Activated T-cell treated with anti-CD3 and anti-CD28 coated beads, Interleukin-2, amount 50 U/mL, for 72 hours (primary cell): Measurements from ENCODE around the gene COTL1. TPM values are rescaled to one million over a fixed set of nuclear protein-coding genes. Genes with fewer than 3 reads are reported as not detected.
"Not testable (repeated sequence)": the region's sequence is repeated elsewhere in the genome, so short reads cannot be mapped to it uniquely, and the experiment has no call there.

ENCODE experiments used
- ATAC-seq, 2 donors: fragments of 150-1000 bp; cut with Tn5 transposase; replicated peaks in 1 of 2; 2 replicates each; pipeline ENCODE4 v1.10.0; 2021; ENCODE audit warnings: moderate library complexity in 2 of 2, mild to moderate bottlenecking in 1 of 2
- DNase-seq, 2 donors: peaks; one replicate each; pipeline ENCODE4 v3.0.0; 2021 to 2022; ENCODE audit warnings: mixed read lengths in 1 of 2
- H3K27ac Mint-ChIP-seq: one replicate; pipeline ENCODE4 v1.8.0; 2022; ENCODE audit warnings: mild to moderate bottlenecking, moderate library complexity, mixed read lengths
- H3K27me3 Mint-ChIP-seq: one replicate; pipeline ENCODE4 v1.8.0; 2022; ENCODE audit warnings: low read depth, mixed read lengths
- H3K36me3 Mint-ChIP-seq, 2 donors: one replicate each; pipeline ENCODE4 v1.8.0; 2022; ENCODE audit warnings: mixed read lengths in 2 of 2, mild to moderate bottlenecking in 1 of 2; ENCODE audit not compliant: insufficient read depth in 2 of 2
- H3K4me1 Mint-ChIP-seq: one replicate; pipeline ENCODE4 v1.8.0; 2022; ENCODE audit warnings: low read depth, mixed read lengths
- H3K4me3 Mint-ChIP-seq, 2 donors: one replicate each; pipeline ENCODE4 v1.8.0; 2022; ENCODE audit warnings: mild to moderate bottlenecking in 2 of 2, mixed read lengths in 2 of 2, moderate library complexity in 2 of 2
- H3K9me3 Mint-ChIP-seq, 2 donors: one replicate each; pipeline ENCODE4 v1.8.0; 2022; ENCODE audit warnings: mixed read lengths in 2 of 2
- total RNA-seq, 2 donors: library from RNA; stranded (reverse); gene quantifications; one replicate each; pipeline ENCODE4 v1.2.3, GENCODE V29; 2022

Gene COTL1
- total RNA-seq, 2 donors from 2014 or later = 353 to 529 TPM

DNA sequence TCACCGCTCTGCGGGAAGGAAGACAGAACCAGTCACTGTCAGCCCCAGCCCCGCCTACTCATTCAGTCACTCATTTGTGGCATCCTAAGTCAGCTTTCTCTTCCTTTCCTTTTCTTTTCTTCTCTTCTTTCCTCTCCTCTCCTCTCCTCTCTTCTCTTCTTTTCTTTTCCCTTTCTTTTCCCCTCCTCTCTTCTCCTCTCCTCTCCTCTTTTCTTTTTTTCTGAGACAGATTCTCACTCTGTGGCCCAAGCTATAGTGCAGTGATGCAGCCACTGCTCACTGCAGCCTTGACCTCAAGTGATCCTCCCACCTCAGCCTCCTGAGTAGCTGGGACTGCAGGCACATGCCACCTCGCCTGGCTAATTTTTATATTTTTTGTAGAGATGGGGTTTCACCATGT is 19.8 kb upstream of the COTL1 start:
- no peak for DNase-seq
- Mint-ChIP-seq H3K36me3 (peaks cover 3 to 11% of the 10 kb centered on the region in 2 donors), H3K4me3 (no peak overlapping the region), H3K27me3 (no peaks in the 10 kb centered on the region), H3K9me3 (peaks cover 3 to 7% of the 10 kb centered on the region in 2 donors), H3K27ac (no peak overlapping the region), H3K4me1 (peaks cover 46% of the 10 kb centered on the region)
- no peak for ATAC-seq

DNA sequence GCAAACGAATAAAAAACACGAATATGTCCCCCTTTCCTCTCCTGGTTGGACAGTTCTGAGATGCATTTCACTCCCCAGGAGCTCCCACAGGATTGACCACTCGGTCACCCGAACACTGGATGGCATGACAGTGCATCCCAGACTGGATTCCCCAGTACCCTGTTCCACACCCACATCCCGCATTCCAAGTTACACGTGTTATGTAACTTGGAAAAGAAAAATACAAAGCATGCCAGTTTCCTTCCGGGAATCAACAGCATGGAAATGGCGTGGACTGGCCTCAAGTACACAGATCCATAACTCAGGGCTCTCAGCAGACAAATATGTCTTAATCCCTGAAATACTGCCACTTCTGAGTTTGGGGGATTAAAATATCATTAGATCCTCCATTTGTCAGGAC is 17.8 kb upstream of the COTL1 start:
- Mint-ChIP-seq H3K9me3 (peaks cover 3 to 7% of the 10 kb centered on the region in 2 donors), H3K27ac (no peak overlapping the region), H3K4me3 (no peak overlapping the region), H3K4me1 (peaks cover 42% of the 10 kb centered on the region), H3K36me3 (peaks cover 3 to 11% of the 10 kb centered on the region in 2 donors), H3K27me3 (no peaks in the 10 kb centered on the region)
- ATAC-seq = no peak
- DNase-seq = no peak

DNA sequence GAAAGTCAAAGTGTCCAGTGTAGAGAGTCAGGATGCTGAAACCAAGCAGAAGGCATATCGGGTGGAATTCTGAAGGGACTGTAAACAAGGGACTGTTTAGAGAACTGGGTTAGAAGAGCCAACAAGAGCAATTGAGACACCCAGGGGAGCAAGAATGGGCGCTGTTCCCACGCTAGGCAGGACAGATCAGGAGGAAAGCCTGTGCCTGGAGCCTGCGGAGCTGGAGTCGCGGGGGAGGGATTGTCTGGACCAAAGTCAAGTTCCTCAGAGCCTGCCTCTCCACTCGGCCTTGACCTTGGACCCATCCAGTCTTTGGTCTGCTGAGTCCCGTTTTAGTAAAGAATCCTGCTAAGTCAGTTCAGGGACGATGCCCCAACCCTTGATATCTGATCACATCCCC is 15.7 kb upstream of the COTL1 start:
- no peaks in the 10 kb centered on the region for H3K9me3 Mint-ChIP-seq
- no peak overlapping the region for H3K4me3 Mint-ChIP-seq
- no peak for DNase-seq
- no peak overlapping the region for H3K27ac Mint-ChIP-seq
- peaks cover 34% of the 10 kb centered on the region for H3K4me1 Mint-ChIP-seq
- peaks cover 0 to 2% of the 10 kb centered on the region in 2 donors for H3K36me3 Mint-ChIP-seq
- no peak for ATAC-seq
- H3K27me3 Mint-ChIP-seq = no peaks in the 10 kb centered on the region

- H3K9me3 Mint-ChIP-seq, H3K27ac Mint-ChIP-seq, H3K27me3 Mint-ChIP-seq, ATAC-seq, DNase-seq, H3K4me3 Mint-ChIP-seq, H3K36me3 Mint-ChIP-seq: not testable (repeated sequence)
- peaks cover 27% of the 10 kb centered on the region for H3K4me1 Mint-ChIP-seq
Measured at GRCh38 chr16:84632862-84633261, 15.0 kb upstream of the COTL1 start.

DNA sequence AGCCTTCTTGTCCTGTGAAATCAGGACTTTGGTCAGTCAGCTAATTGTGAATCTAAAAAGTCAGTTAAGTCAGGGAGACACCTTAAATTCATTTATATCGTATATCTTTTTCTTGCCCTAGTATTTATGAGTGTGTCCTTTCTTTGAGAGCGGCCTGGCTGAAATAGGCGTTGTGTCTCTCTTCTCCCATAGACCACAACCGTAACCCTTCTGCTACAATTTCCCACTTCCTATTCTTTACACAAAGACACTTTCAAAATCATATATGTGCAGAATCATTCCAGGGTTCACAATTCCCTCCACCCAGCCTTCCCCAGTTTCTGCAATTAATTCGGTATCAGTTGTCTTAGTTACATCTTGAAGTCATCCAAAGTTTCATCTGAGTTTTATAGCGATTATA is 14.0 kb upstream of the COTL1 start:
- Mint-ChIP-seq H3K36me3 (no peaks in the 10 kb centered on the region), H3K4me1 (peaks cover 22% of the 10 kb centered on the region), H3K4me3 (no peak overlapping the region), H3K27ac (no peak overlapping the region), H3K9me3 (no peaks in the 10 kb centered on the region), H3K27me3 (no peaks in the 10 kb centered on the region)
- no peak for DNase-seq
- no peak for ATAC-seq

GRCh38 chr16:84631153-84631466 is 13.2 kb upstream of the COTL1 start:
- Mint-ChIP-seq H3K4me3 (peak overlapping the region; percentile 56 to 73), H3K27me3 (no peaks in the 10 kb centered on the region), H3K4me1 (peaks cover 22% of the 10 kb centered on the region), H3K36me3 (no peaks in the 10 kb centered on the region), H3K9me3 (no peaks in the 10 kb centered on the region), H3K27ac (peak overlapping the region; percentile 95)
- peak in 1 of 2 donors; percentile 34 for ATAC-seq
- no peak for DNase-seq

DNA sequence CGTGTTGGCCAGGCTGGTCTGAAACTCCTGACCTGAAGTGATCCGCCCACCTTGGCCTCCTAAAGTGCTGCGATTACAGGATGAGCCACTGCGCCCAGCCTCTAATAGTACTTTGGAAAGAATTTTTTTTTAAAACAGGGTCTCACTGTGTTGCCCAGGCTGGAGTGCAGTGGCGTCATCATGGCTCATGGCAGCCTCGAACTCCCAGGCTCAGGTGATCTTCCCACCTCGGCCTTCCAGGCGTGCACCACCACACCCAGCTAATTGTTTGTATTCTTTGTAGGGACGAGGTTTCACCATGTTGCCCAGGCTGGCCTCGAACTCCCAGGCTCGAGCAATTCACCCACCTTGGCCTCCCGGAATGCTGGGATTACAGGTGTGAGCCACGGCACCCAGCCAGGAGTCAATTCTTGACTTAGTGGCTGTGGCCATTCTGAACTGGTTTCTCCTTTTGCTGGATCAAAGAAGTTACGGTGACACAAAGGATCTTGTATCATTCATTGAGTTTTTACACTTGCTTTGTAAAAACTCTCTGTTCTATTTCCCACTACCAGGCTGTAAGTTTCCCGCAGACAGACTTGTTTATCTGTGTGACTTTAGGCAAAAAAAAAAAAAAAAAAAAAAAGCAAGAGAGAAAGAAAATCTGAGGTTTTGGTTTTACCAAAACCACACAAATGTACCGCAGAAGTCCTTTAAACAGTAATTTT is 12.7 kb upstream of the COTL1 start:
- H3K27me3 Mint-ChIP-seq = no peaks in the 10 kb centered on the region
- no peak for DNase-seq
- peak overlapping the region; percentile 56 to 73 for H3K4me3 Mint-ChIP-seq
- peak overlapping the region; percentile 95 for H3K27ac Mint-ChIP-seq
- no peaks in the 10 kb centered on the region for H3K36me3 Mint-ChIP-seq
- H3K4me1 Mint-ChIP-seq = peaks cover 22% of the 10 kb centered on the region
- no peaks in the 10 kb centered on the region for H3K9me3 Mint-ChIP-seq
- ATAC-seq = peak in 1 of 2 donors; percentile 22

GRCh38 chr16:84630009-84630408 is 12.1 kb upstream of the COTL1 start:
- Mint-ChIP-seq H3K4me3 (no peak overlapping the region), H3K9me3 (no peaks in the 10 kb centered on the region), H3K4me1 (peaks cover 22% of the 10 kb centered on the region), H3K27ac (no peak overlapping the region), H3K36me3 (no peaks in the 10 kb centered on the region), H3K27me3 (no peaks in the 10 kb centered on the region)
- DNase-seq (no peak), ATAC-seq (no peak)

DNA sequence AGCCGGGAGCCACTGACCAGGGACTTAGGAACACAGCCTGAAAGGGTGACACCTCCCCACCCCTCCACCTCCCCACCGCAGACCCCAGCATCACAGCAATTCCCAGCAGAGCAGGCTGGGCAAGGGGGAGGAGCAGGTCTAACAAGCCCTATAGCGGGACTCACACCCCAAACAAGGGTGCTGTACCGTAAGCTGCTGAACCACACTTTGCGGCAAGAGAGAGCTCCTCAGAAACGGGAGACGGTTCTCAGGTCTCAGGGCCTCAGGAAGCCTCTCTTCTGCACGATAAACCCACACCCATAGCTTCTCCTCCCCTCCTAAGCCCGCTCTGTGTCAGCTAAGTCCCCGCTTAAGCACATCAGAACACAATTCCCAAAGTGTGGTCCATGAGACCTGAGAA is 11.7 kb upstream of the COTL1 start:
- Mint-ChIP-seq H3K27me3 (no peaks in the 10 kb centered on the region), H3K27ac (no peak overlapping the region), H3K4me3 (no peak overlapping the region), H3K36me3 (no peaks in the 10 kb centered on the region), H3K4me1 (peaks cover 22% of the 10 kb centered on the region), H3K9me3 (no peaks in the 10 kb centered on the region)
- ATAC-seq = peak in 1 of 2 donors; percentile 22
- DNase-seq = no peak

DNA sequence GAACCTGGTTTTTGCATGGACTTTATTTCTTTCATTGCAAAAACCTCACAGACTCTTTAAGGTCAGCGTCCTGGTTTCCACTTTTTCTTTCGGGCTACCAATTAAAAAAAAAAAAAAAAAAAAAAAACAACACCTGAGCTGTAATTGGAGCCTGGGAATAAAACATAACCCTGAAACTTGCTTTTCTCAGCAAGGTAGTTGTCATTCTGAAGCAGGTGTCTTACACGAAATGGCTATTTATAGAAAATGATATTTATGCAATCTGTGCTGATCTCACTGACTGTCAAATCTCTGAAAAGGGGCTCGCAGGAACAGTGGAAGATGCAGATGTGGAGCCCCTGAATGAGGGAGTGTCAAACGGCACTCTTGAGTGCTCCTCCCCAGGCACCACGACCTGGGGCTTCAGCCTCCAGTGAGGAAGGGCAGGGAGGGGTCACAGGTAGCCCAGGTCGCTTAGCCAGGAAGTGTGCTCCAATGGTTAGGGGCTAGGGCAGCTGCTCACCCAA is 10.4 kb upstream of the COTL1 start:
- no peaks in the 10 kb centered on the region for H3K9me3 Mint-ChIP-seq
- ATAC-seq (no peak), DNase-seq (no peak)
- H3K4me1 Mint-ChIP-seq = peaks cover 26% of the 10 kb centered on the region
- H3K27me3 Mint-ChIP-seq = no peaks in the 10 kb centered on the region
- H3K4me3 Mint-ChIP-seq = no peak overlapping the region
- H3K27ac Mint-ChIP-seq = no peak overlapping the region
- no peaks in the 10 kb centered on the region for H3K36me3 Mint-ChIP-seq

- Mint-ChIP-seq H3K36me3 (no peaks in the 10 kb centered on the region), H3K4me1 (peaks cover 20% of the 10 kb centered on the region), H3K27ac (no peak overlapping the region), H3K4me3 (no peak overlapping the region), H3K9me3 (no peaks in the 10 kb centered on the region), H3K27me3 (no peaks in the 10 kb centered on the region)
- ATAC-seq (no peak), DNase-seq (no peak)
Measured at GRCh38 chr16:84625556-84625955, 7.7 kb upstream of the COTL1 start.

DNA sequence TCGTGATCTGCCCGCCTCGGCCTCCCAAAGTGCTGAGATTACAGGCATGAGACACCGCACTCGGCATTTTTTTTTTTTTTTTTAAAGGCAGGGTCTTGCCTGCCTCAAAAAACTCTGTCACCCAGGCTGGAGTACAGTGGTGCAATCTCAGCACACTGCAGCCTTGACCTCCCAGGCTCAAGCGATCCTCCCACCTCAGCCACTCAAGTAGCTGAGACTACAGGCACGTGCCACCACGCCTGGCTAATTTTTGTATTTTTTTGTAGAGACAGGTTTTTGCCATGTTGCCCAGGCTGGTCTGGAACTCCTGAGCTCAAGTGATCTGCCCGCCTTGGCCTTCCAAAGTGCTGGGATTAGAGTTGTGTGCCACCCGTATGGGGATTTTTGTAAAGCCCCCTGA is 3.0 kb upstream of the COTL1 start:
- not testable (repeated sequence) for ATAC-seq, H3K4me3 Mint-ChIP-seq, H3K9me3 Mint-ChIP-seq, H3K27me3 Mint-ChIP-seq, H3K27ac Mint-ChIP-seq, DNase-seq
- Mint-ChIP-seq H3K36me3 (peaks cover 8 to 10% of the 10 kb centered on the region in 2 donors), H3K4me1 (peaks cover 25% of the 10 kb centered on the region)

- H3K9me3 Mint-ChIP-seq = no peaks in the 10 kb centered on the region
- peaks cover 5% of the 10 kb centered on the region for H3K27me3 Mint-ChIP-seq
- H3K4me1 Mint-ChIP-seq = peaks cover 46% of the 10 kb centered on the region
- no peak for DNase-seq
- ATAC-seq = no peak
- H3K4me3 Mint-ChIP-seq = peak overlapping the region; percentile 81 to 85
- H3K27ac Mint-ChIP-seq = no peak overlapping the region
- peaks cover 11 to 21% of the 10 kb centered on the region in 2 donors for H3K36me3 Mint-ChIP-seq
Measured at GRCh38 chr16:84618581-84619460, 943 bp upstream of the COTL1 start.
